ENCODE results near the gene FRMD6. TPM values are rescaled to one million over a fixed set of nuclear protein-coding genes. Genes with fewer than 3 reads are reported as not detected.

Gene FRMD6
- total and polyA plus RNA-seq, 2 experiments from 2014 or later: 5.4 to 18.7 TPM

DNA sequence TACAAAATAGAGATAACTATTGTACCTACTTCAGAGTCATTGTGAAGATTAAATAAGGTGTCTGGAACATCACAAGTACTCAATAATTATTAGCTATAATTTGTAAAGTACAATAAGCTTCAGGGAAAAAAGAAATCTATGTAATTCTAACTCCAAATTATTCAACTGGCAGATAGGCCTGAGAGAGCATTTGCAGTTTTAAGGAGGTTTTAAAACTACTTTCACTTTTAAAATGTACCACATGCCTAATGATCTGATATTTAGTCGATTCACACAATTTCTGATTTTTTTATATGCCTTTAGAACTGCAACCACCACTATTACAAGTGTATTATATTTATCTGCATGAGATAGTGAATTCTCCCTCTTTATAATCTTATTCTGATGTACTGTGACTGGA is 24.9 kb upstream of the FRMD6 start:
- Mint-ChIP-seq H3K27me3 (ENCODE audit: insufficient read depth, low read depth, poor library complexity) (no peaks in the 10 kb centered on the region), H3K9me3 (no peaks in the 10 kb centered on the region), H3K27ac (no peak overlapping the region), H3K4me3 (no peak overlapping the region), H3K36me3 (ENCODE audit: low read depth) (no peaks in the 10 kb centered on the region), H3K4me1 (no peaks in the 10 kb centered on the region)
- H4K20me1 ChIP-seq (replicated peaks; ENCODE audit: insufficient read depth): no peaks in the 10 kb centered on the region
- no peaks in the 10 kb centered on the region for H3K79me2 ChIP-seq (replicated peaks; ENCODE audit: insufficient read depth)
- no peak overlapping the region for H3K4me3 ChIP-seq
- no peaks in the 10 kb centered on the region for H3K36me3 ChIP-seq (ENCODE audit: insufficient read depth)
- H3K27ac ChIP-seq (ENCODE audit: low read depth): no peak overlapping the region
- ATAC-seq (no peak), DNase-seq (ENCODE audit: low spot score) (no peak)
- H3K9me2 ChIP-seq (ENCODE audit: insufficient read depth): no peaks in the 10 kb centered on the region; the same call in 1 of the 2 replicates
- no peaks in the 10 kb centered on the region for H3F3A ChIP-seq (replicated peaks; ENCODE audit: low read depth)
- no peaks in the 10 kb centered on the region for H3K4me1 ChIP-seq (ENCODE audit: insufficient read depth)
- H3K27me3 ChIP-seq (ENCODE audit: insufficient read depth): no peaks in the 10 kb centered on the region
- TF ChIP-seq, protein P1, sequence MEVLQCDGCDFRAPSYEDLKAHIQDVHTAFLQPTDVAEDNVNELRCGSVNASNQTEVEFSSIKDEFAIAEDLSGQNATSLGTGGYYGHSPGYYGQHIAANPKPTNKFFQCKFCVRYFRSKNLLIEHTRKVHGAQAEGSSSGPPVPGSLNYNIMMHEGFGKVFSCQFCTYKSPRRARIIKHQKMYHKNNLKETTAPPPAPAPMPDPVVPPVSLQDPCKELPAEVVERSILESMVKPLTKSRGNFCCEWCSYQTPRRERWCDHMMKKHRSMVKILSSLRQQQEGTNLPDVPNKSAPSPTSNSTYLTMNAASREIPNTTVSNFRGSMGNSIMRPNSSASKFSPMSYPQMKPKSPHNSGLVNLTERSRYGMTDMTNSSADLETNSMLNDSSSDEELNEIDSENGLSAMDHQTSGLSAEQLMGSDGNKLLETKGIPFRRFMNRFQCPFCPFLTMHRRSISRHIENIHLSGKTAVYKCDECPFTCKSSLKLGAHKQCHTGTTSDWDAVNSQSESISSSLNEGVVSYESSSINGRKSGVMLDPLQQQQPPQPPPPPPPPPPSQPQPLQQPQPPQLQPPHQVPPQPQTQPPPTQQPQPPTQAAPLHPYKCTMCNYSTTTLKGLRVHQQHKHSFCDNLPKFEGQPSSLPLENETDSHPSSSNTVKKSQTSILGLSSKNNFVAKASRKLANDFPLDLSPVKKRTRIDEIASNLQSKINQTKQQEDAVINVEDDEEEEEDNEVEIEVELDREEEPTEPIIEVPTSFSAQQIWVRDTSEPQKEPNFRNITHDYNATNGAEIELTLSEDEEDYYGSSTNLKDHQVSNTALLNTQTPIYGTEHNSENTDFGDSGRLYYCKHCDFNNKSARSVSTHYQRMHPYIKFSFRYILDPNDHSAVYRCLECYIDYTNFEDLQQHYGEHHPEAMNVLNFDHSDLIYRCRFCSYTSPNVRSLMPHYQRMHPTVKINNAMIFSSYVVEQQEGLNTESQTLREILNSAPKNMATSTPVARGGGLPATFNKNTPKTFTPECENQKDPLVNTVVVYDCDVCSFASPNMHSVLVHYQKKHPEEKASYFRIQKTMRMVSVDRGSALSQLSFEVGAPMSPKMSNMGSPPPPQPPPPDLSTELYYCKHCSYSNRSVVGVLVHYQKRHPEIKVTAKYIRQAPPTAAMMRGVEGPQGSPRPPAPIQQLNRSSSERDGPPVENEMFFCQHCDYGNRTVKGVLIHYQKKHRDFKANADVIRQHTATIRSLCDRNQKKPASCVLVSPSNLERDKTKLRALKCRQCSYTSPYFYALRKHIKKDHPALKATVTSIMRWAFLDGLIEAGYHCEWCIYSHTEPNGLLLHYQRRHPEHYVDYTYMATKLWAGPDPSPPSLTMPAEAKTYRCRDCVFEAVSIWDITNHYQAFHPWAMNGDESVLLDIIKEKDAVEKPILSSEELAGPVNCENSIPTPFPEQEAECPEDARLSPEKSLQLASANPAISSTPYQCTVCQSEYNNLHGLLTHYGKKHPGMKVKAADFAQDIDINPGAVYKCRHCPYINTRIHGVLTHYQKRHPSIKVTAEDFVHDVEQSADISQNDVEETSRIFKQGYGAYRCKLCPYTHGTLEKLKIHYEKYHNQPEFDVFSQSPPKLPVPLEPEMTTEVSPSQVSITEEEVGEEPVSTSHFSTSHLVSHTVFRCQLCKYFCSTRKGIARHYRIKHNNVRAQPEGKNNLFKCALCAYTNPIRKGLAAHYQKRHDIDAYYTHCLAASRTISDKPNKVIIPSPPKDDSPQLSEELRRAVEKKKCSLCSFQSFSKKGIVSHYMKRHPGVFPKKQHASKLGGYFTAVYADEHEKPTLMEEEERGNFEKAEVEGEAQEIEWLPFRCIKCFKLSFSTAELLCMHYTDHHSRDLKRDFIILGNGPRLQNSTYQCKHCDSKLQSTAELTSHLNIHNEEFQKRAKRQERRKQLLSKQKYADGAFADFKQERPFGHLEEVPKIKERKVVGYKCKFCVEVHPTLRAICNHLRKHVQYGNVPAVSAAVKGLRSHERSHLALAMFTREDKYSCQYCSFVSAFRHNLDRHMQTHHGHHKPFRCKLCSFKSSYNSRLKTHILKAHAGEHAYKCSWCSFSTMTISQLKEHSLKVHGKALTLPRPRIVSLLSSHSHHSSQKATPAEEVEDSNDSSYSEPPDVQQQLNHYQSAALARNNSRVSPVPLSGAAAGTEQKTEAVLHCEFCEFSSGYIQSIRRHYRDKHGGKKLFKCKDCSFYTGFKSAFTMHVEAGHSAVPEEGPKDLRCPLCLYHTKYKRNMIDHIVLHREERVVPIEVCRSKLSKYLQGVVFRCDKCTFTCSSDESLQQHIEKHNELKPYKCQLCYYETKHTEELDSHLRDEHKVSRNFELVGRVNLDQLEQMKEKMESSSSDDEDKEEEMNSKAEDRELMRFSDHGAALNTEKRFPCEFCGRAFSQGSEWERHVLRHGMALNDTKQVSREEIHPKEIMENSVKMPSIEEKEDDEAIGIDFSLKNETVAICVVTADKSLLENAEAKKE (CRISPR knock-in tag; IDR thresholded peaks at IDR 0.05): no peak
- TF ChIP-seq NANOG (IDR thresholded peaks at IDR 0.05; ENCODE audit: borderline replicate concordance) (no peak), ZNF331 (CRISPR knock-in tag; IDR thresholded peaks at IDR 0.05; ENCODE audit: low read depth) (no peak)
- no peak overlapping the region for H3K4me2 ChIP-seq
- no peak overlapping the region for H2AFZ ChIP-seq

DNA sequence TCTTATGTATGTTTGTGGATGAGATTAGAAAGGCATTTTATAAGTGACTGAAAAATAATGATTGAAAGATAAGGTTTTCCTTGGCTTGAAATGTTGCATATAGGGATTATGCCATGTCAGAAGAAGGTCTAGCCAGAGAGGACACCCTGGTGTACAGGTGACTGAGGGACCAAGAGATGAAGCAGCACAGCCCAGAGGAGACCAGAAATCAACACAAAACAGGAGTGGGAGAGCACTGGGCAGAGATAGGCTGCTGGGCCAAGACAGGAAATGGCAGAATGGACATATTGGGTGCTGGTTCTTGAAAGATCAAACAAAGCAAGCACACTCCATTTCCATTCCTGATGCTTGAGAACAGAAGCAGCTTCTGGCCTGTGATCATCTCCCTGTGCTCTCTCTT is 24.4 kb upstream of the FRMD6 start:
- H3K36me3 Mint-ChIP-seq (ENCODE audit: low read depth): no peaks in the 10 kb centered on the region
- ATAC-seq (no peak), DNase-seq (ENCODE audit: low spot score) (no peak)
- Histone ChIP-seq H3K4me3 (no peak overlapping the region), H3F3A (replicated peaks; ENCODE audit: low read depth) (no peaks in the 10 kb centered on the region), H3K4me2 (no peak overlapping the region), H4K20me1 (replicated peaks; ENCODE audit: insufficient read depth) (no peaks in the 10 kb centered on the region), H3K4me1 (ENCODE audit: insufficient read depth) (no peaks in the 10 kb centered on the region), H3K36me3 (ENCODE audit: insufficient read depth) (no peaks in the 10 kb centered on the region), H2AFZ (no peak overlapping the region), H3K79me2 (replicated peaks; ENCODE audit: insufficient read depth) (no peaks in the 10 kb centered on the region), H3K9me2 (ENCODE audit: insufficient read depth) (no peaks in the 10 kb centered on the region; the same call in 1 of the 2 replicates), H3K27me3 (ENCODE audit: insufficient read depth) (no peaks in the 10 kb centered on the region), H3K27ac (ENCODE audit: low read depth) (no peak overlapping the region)
- H3K27ac Mint-ChIP-seq: no peak overlapping the region
- H3K4me1 Mint-ChIP-seq: no peaks in the 10 kb centered on the region
- H3K4me3 Mint-ChIP-seq: no peak overlapping the region
- H3K9me3 Mint-ChIP-seq: no peaks in the 10 kb centered on the region
- no peaks in the 10 kb centered on the region for H3K27me3 Mint-ChIP-seq (ENCODE audit: insufficient read depth, low read depth, poor library complexity)
- no peak for TF ChIP-seq NANOG (IDR thresholded peaks at IDR 0.05; ENCODE audit: borderline replicate concordance)
- TF ChIP-seq, protein P2, sequence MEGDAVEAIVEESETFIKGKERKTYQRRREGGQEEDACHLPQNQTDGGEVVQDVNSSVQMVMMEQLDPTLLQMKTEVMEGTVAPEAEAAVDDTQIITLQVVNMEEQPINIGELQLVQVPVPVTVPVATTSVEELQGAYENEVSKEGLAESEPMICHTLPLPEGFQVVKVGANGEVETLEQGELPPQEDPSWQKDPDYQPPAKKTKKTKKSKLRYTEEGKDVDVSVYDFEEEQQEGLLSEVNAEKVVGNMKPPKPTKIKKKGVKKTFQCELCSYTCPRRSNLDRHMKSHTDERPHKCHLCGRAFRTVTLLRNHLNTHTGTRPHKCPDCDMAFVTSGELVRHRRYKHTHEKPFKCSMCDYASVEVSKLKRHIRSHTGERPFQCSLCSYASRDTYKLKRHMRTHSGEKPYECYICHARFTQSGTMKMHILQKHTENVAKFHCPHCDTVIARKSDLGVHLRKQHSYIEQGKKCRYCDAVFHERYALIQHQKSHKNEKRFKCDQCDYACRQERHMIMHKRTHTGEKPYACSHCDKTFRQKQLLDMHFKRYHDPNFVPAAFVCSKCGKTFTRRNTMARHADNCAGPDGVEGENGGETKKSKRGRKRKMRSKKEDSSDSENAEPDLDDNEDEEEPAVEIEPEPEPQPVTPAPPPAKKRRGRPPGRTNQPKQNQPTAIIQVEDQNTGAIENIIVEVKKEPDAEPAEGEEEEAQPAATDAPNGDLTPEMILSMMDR (conservative IDR thresholded peaks at IDR 0.05; ENCODE audit: low read depth in 2 of 2): no peak
- TF ChIP-seq EZH2 (IDR thresholded peaks at IDR 0.05; ENCODE audit: low read depth, unreplicated experiment): no peak
